HEK293 (cell line): ENCODE data around the gene SESN1.

Experiments used
- CTCF ChIA-PET: fragments of 350-600 bp; formaldehyde crosslinking; extraction: SDS; loops from one replicate; lab custom pipeline; 2021; ENCODE audit warnings: antibody characterized with exemption; lab: Yijun Ruan, JAX
- POLR2A ChIA-PET: fragments of 300-600 bp; formaldehyde crosslinking; extraction: SDS; loops from one replicate; lab custom pipeline; 2020; ENCODE audit warnings: antibody characterized with exemption, inconsistent platforms; lab: Yijun Ruan, JAX
- H3K27ac ChIP-seq: fragments of 200-500 bp; sonication (Bioruptor generic); 2 replicates; pipeline ENCODE4 v1.5.1; 2014; ENCODE audit warnings: low read depth, low read length, control low read depth, inconsistent platforms; ENCODE audit errors: extremely low read depth
- H3K36me3 ChIP-seq, 2 experiments: fragments of 200-500 bp in 1 of 2; sonication (Bioruptor generic) in 1 of 2; 1 replicate in 1 of 2; 2 replicates in 1 of 2; pipeline ENCODE4 v1.5.1; 2014 to 2017; ENCODE audit warnings: inconsistent platforms in 2 of 2, low read length in 2 of 2; ENCODE audit not compliant: control insufficient read depth in 2 of 2, insufficient read depth in 1 of 2
- H3K4me1 ChIP-seq: fragments of 200-500 bp; sonication (Bioruptor generic); 2 replicates; pipeline ENCODE4 v1.5.1; 2014; ENCODE audit warnings: mild to moderate bottlenecking, low read length, inconsistent platforms; ENCODE audit not compliant: control insufficient read depth, insufficient read depth
- H3K4me3 ChIP-seq: 2 replicates; pipeline ENCODE4 v1.5.1; 2011; ENCODE audit warnings: low read depth, mild to moderate bottlenecking, control low read depth, low read length, moderate library complexity
- H3K9me3 ChIP-seq: fragments of 200-500 bp; sonication (Bioruptor generic); 2 replicates; pipeline ENCODE4 v1.5.1; 2014; ENCODE audit warnings: low read depth, low read length, inconsistent platforms; ENCODE audit not compliant: control insufficient read depth, insufficient read depth
- BCL11A ChIP-seq: fragments of 450-650 bp; formaldehyde crosslinking; IDR thresholded peaks from 2 replicates; pipeline ENCODE4 v1.5.1; 2016; ENCODE audit warnings: low read depth, missing biosample characterization, missing genetic modification characterization
- EGR2 ChIP-seq: fragments of 450-650 bp; formaldehyde crosslinking; IDR thresholded peaks from 2 replicates; pipeline ENCODE4 v1.5.1; 2016; ENCODE audit warnings: low read depth, missing biosample characterization, missing genetic modification characterization
- PRDM1 ChIP-seq: fragments of 450-650 bp; formaldehyde crosslinking; IDR thresholded peaks from 2 replicates; pipeline ENCODE4; 2016; ENCODE audit warnings: missing biosample characterization, missing genetic modification characterization
- ZBTB20 ChIP-seq: fragments of 450-650 bp; formaldehyde crosslinking; IDR thresholded peaks from 2 replicates; pipeline ENCODE4 v1.5.1; 2016; ENCODE audit warnings: missing biosample characterization, missing genetic modification characterization
- ZEB2 ChIP-seq: fragments of 450-650 bp; formaldehyde crosslinking; IDR thresholded peaks from 2 replicates; pipeline ENCODE4 v1.5.1; 2016; ENCODE audit warnings: missing biosample characterization, missing genetic modification characterization
- ZNF214 ChIP-seq: fragments of 450-650 bp; formaldehyde crosslinking; IDR thresholded peaks from 2 replicates; pipeline ENCODE4 v1.5.1; 2017; ENCODE audit warnings: missing biosample characterization, mild to moderate bottlenecking, missing genetic modification characterization, borderline replicate concordance
- ZNF221 ChIP-seq: fragments of 450-650 bp; formaldehyde crosslinking; IDR thresholded peaks from 2 replicates; pipeline ENCODE4 v1.5.1; 2017; ENCODE audit warnings: missing biosample characterization, missing genetic modification characterization, borderline replicate concordance
- ZNF335 ChIP-seq: fragments of 450-650 bp; formaldehyde crosslinking; conservative IDR thresholded peaks from 2 replicates; pipeline ENCODE4 v1.5.1; 2016; ENCODE audit warnings: missing biosample characterization, missing genetic modification characterization
- ZNF354C ChIP-seq: fragments of 450-650 bp; formaldehyde crosslinking; IDR thresholded peaks from 2 replicates; pipeline ENCODE4 v1.5.1; 2016; ENCODE audit warnings: missing biosample characterization, missing genetic modification characterization, low read depth, borderline replicate concordance
- ZNF366 ChIP-seq: fragments of 450-650 bp; formaldehyde crosslinking; conservative IDR thresholded peaks from 2 replicates; pipeline ENCODE4 v1.5.1; 2016; ENCODE audit warnings: missing biosample characterization, missing genetic modification characterization
- ZNF510 ChIP-seq: fragments of 450-650 bp; formaldehyde crosslinking; IDR thresholded peaks from 2 replicates; pipeline ENCODE4 v1.5.1; 2018; ENCODE audit warnings: mild to moderate bottlenecking, missing genetic modification characterization, missing biosample characterization; ENCODE audit not compliant: insufficient replicate concordance
- ZNF529 ChIP-seq: fragments of 450-650 bp; formaldehyde crosslinking; IDR thresholded peaks from 2 replicates; pipeline ENCODE4 v1.5.1; 2017; ENCODE audit warnings: missing genetic modification characterization, missing biosample characterization; ENCODE audit not compliant: insufficient replicate concordance
- ZNF768 ChIP-seq: fragments of 450-650 bp; formaldehyde crosslinking; IDR thresholded peaks from 2 replicates; pipeline ENCODE4 v1.5.1; 2018; ENCODE audit warnings: missing biosample characterization, mild to moderate bottlenecking, missing genetic modification characterization
- ZNF777 ChIP-seq: fragments of 450-650 bp; formaldehyde crosslinking; IDR thresholded peaks from 2 replicates; pipeline ENCODE4 v1.5.1; 2017; ENCODE audit warnings: missing biosample characterization, missing genetic modification characterization, borderline replicate concordance
- ZSCAN30 ChIP-seq: fragments of 450-650 bp; IDR thresholded peaks from 2 replicates; pipeline ENCODE4 v1.5.1; 2018; ENCODE audit warnings: missing biosample characterization, mild to moderate bottlenecking, missing genetic modification characterization, moderate library complexity
- TF ChIP-seq, protein P1 (sequence below): fragments of 450-650 bp; formaldehyde crosslinking; IDR thresholded peaks from 2 replicates; pipeline ENCODE4 v1.5.1; 2016; ENCODE audit warnings: missing biosample characterization, missing genetic modification characterization, borderline replicate concordance
- TF ChIP-seq, protein P2 (sequence below): fragments of 450-650 bp; formaldehyde crosslinking; IDR thresholded peaks from 2 replicates; pipeline ENCODE4 v1.5.1; 2016; ENCODE audit warnings: missing biosample characterization, missing genetic modification characterization
- TF ChIP-seq, protein P3 (sequence below): fragments of 450-650 bp; formaldehyde crosslinking; IDR thresholded peaks from 2 replicates; pipeline ENCODE4 v1.5.1; 2017; ENCODE audit warnings: missing biosample characterization, missing genetic modification characterization
- TF ChIP-seq, protein P4 (sequence below): fragments of 450-650 bp; formaldehyde crosslinking; IDR thresholded peaks from 2 replicates; pipeline ENCODE4 v1.5.1; 2016; ENCODE audit warnings: missing biosample characterization, missing genetic modification characterization

Gene SESN1

DNA sequence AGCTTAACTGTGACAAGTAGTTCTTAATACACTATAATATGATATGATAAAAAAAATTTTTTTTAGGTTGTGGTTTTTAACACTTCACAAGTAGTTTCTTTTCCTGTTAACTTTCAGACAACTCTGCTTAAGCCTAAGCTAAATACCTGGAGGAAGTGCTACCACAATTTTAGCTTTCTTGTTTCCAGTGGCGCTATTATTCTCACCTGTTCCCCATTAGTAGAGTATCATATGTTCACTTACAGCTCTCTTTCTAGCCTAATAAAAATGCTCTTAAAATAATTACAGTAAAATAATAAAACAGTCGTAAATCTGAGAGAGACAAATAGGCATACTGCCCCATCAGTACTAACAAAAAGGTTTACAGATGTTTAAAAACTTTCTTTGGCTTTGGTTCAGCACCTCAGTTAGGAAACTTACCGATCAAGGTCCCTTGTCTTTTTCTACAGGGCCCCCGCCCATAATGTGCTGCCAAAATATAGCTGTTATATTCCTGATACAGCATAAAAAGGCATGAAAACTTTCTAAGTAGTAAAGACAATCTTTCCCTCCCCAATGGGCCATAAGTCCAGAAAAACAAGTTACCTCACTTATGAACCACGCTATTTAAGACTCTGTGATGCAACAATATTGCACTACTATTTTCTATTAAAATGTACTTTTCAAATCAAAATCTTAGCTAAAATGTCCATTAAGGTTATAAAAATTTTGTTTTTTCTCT is 57.9 kb downstream of the SESN1 start (continued):
- TF ChIP-seq, protein P1, sequence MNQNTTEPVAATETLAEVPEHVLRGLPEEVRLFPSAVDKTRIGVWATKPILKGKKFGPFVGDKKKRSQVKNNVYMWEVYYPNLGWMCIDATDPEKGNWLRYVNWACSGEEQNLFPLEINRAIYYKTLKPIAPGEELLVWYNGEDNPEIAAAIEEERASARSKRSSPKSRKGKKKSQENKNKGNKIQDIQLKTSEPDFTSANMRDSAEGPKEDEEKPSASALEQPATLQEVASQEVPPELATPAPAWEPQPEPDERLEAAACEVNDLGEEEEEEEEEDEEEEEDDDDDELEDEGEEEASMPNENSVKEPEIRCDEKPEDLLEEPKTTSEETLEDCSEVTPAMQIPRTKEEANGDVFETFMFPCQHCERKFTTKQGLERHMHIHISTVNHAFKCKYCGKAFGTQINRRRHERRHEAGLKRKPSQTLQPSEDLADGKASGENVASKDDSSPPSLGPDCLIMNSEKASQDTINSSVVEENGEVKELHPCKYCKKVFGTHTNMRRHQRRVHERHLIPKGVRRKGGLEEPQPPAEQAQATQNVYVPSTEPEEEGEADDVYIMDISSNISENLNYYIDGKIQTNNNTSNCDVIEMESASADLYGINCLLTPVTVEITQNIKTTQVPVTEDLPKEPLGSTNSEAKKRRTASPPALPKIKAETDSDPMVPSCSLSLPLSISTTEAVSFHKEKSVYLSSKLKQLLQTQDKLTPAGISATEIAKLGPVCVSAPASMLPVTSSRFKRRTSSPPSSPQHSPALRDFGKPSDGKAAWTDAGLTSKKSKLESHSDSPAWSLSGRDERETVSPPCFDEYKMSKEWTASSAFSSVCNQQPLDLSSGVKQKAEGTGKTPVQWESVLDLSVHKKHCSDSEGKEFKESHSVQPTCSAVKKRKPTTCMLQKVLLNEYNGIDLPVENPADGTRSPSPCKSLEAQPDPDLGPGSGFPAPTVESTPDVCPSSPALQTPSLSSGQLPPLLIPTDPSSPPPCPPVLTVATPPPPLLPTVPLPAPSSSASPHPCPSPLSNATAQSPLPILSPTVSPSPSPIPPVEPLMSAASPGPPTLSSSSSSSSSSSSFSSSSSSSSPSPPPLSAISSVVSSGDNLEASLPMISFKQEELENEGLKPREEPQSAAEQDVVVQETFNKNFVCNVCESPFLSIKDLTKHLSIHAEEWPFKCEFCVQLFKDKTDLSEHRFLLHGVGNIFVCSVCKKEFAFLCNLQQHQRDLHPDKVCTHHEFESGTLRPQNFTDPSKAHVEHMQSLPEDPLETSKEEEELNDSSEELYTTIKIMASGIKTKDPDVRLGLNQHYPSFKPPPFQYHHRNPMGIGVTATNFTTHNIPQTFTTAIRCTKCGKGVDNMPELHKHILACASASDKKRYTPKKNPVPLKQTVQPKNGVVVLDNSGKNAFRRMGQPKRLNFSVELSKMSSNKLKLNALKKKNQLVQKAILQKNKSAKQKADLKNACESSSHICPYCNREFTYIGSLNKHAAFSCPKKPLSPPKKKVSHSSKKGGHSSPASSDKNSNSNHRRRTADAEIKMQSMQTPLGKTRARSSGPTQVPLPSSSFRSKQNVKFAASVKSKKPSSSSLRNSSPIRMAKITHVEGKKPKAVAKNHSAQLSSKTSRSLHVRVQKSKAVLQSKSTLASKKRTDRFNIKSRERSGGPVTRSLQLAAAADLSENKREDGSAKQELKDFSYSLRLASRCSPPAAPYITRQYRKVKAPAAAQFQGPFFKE (tag by site-specific recombination) = no peak
- TF ChIP-seq BCL11A (no peak), ZNF510 (tag by site-specific recombination) (no peak), ZNF366 (no peak), ZNF335 (tag by site-specific recombination) (0 out of 2 replicates have a peak, but pooled peaks have one; percentile 13), ZEB2 (0 out of 2 replicates have a peak, but pooled peaks have one; percentile 36), ZNF777 (no peak)
- TF ChIP-seq, protein P2, sequence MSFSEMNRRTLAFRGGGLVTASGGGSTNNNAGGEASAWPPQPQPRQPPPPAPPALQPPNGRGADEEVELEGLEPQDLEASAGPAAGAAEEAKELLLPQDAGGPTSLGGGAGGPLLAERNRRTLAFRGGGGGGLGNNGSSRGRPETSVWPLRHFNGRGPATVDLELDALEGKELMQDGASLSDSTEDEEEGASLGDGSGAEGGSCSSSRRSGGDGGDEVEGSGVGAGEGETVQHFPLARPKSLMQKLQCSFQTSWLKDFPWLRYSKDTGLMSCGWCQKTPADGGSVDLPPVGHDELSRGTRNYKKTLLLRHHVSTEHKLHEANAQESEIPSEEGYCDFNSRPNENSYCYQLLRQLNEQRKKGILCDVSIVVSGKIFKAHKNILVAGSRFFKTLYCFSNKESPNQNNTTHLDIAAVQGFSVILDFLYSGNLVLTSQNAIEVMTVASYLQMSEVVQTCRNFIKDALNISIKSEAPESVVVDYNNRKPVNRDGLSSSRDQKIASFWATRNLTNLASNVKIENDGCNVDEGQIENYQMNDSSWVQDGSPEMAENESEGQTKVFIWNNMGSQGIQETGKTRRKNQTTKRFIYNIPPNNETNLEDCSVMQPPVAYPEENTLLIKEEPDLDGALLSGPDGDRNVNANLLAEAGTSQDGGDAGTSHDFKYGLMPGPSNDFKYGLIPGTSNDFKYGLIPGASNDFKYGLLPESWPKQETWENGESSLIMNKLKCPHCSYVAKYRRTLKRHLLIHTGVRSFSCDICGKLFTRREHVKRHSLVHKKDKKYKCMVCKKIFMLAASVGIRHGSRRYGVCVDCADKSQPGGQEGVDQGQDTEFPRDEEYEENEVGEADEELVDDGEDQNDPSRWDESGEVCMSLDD (tag by site-specific recombination) = no peak

DNA sequence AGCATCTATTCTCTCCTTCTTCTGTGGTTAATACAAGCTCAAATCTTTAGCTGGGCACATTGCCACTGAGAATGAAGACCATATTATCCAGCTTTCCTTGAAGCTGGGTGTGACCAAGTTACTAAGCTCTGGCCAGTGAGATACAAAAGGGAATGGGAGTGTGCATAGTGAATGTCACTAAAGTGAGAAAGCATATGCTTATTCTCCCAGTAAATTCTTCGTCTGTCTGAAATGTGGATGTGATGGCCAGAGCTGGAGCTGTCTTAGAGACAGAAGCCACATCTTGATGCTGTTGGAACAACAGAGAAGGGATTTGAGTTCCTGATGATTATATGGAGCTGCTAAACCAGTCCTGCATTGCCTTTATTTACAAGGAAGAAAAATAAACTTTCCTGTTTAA is 60.1 kb downstream of the SESN1 start:
- TF ChIP-seq ZNF221 (no peak), ZBTB20 (tag by site-specific recombination) (peak; percentile 70; the same call in 1 of the 2 replicates), ZNF529 (tag by site-specific recombination) (no peak), PRDM1 (tag by site-specific recombination) (peak; percentile 37; the same call in 1 of the 2 replicates), EGR2 (tag by site-specific recombination) (no peak)
- Histone ChIP-seq H3K9me3 (no peaks in the 10 kb centered on the region), H3K27ac (no peak overlapping the region), H3K4me1 (peaks cover 27% of the 10 kb centered on the region), H3K4me3 (no peak overlapping the region), H3K36me3 (no peaks in the 10 kb centered on the region)
- ChIA-PET POLR2A (interaction anchor here (0.6 kb wide), 1 partner anchor 31 kb away, joined by 3 read pairs; no protein-coding TSS in a partner anchor), CTCF (interaction anchor here (1.3 to 1.6 kb wide), 2 partner anchors 25 to 141 kb away, joined by 4 to 6 read pairs; no protein-coding TSS in a partner anchor)

DNA sequence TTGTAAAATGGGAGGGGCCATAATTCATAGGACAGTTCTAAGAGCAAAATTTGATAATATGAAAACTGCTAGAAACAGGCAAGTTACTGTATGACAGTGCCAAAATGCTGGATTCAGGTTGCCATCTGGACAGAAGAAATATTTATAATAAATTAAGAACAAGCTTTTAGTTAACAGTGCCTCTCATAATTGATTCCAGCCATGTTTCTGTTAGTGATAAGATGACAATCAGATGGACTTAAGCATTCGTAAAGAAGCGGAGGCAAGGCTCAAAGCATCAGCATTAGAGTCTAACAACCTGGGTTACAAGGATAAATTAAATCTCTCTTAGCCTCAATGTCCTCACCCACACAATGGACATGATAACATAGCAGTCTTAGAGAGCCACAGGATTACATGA is 61.0 kb downstream of the SESN1 start:
- no peaks in the 10 kb centered on the region for H3K9me3 ChIP-seq
- no peak overlapping the region for H3K27ac ChIP-seq
- H3K36me3 ChIP-seq = no peaks in the 10 kb centered on the region
- POLR2A ChIA-PET = interaction anchor here (0.6 kb wide), 1 partner anchor 30 kb away, joined by 3 read pairs; no protein-coding TSS in a partner anchor
- peaks cover 22% of the 10 kb centered on the region for H3K4me1 ChIP-seq
- H3K4me3 ChIP-seq = no peak overlapping the region
- CTCF ChIA-PET = interaction anchor here (0.8 to 0.9 kb wide), 2 partner anchors 17 to 119 kb away, joined by 3 to 6 read pairs; no protein-coding TSS in a partner anchor
- TF ChIP-seq, protein P3, sequence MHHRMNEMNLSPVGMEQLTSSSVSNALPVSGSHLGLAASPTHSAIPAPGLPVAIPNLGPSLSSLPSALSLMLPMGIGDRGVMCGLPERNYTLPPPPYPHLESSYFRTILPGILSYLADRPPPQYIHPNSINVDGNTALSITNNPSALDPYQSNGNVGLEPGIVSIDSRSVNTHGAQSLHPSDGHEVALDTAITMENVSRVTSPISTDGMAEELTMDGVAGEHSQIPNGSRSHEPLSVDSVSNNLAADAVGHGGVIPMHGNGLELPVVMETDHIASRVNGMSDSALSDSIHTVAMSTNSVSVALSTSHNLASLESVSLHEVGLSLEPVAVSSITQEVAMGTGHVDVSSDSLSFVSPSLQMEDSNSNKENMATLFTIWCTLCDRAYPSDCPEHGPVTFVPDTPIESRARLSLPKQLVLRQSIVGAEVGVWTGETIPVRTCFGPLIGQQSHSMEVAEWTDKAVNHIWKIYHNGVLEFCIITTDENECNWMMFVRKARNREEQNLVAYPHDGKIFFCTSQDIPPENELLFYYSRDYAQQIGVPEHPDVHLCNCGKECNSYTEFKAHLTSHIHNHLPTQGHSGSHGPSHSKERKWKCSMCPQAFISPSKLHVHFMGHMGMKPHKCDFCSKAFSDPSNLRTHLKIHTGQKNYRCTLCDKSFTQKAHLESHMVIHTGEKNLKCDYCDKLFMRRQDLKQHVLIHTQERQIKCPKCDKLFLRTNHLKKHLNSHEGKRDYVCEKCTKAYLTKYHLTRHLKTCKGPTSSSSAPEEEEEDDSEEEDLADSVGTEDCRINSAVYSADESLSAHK = no peak
- TF ChIP-seq ZNF214 (tag by site-specific recombination) (no peak), ZNF768 (tag by site-specific recombination) (no peak), ZNF354C (tag by site-specific recombination) (no peak), ZBTB20 (tag by site-specific recombination) (no peak), ZSCAN30 (tag by site-specific recombination) (no peak), PRDM1 (tag by site-specific recombination) (no peak)
- TF ChIP-seq, protein P4, sequence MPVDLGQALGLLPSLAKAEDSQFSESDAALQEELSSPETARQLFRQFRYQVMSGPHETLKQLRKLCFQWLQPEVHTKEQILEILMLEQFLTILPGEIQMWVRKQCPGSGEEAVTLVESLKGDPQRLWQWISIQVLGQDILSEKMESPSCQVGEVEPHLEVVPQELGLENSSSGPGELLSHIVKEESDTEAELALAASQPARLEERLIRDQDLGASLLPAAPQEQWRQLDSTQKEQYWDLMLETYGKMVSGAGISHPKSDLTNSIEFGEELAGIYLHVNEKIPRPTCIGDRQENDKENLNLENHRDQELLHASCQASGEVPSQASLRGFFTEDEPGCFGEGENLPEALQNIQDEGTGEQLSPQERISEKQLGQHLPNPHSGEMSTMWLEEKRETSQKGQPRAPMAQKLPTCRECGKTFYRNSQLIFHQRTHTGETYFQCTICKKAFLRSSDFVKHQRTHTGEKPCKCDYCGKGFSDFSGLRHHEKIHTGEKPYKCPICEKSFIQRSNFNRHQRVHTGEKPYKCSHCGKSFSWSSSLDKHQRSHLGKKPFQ = no peak
